BLaER1 (cell line): Measurements from ENCODE around the gene MRPS16.

Experiments
- H3K27ac ChIP-seq: shearing (Covaris generic); formaldehyde crosslinking; 2 replicates; pipeline ENCODE4 v1.8.1; 2022
- H3K27me3 ChIP-seq: shearing (Covaris generic); formaldehyde crosslinking; 2 replicates; pipeline ENCODE4 v1.8.1; 2022
- H3K36me3 ChIP-seq: shearing (Covaris generic); formaldehyde crosslinking; 2 replicates; pipeline ENCODE4 v1.8.1; 2022
- H3K4me1 ChIP-seq: shearing (Covaris generic); formaldehyde crosslinking; 2 replicates; pipeline ENCODE4 v1.8.1; 2022
- H3K4me2 ChIP-seq: shearing (Covaris generic); formaldehyde crosslinking; 2 replicates; pipeline ENCODE4 v1.8.1; 2022
- H3K4me3 ChIP-seq: shearing (Covaris generic); formaldehyde crosslinking; 2 replicates; pipeline ENCODE4 v1.8.1; 2022
- H3K9ac ChIP-seq: shearing (Covaris generic); formaldehyde crosslinking; 2 replicates; pipeline ENCODE4 v1.8.1; 2022
- H3K9me3 ChIP-seq: shearing (Covaris generic); formaldehyde crosslinking; 2 replicates; pipeline ENCODE4 v1.8.1; 2022
- H4K20me1 ChIP-seq: shearing (Covaris generic); formaldehyde crosslinking; 2 replicates; pipeline ENCODE4 v1.8.1; 2022
- Cebpa-rat ChIP-seq: shearing (Covaris generic); IDR thresholded peaks from 2 replicates; pipeline ENCODE4 v1.8.1; 2022

The MRPS16 gene

DNA sequence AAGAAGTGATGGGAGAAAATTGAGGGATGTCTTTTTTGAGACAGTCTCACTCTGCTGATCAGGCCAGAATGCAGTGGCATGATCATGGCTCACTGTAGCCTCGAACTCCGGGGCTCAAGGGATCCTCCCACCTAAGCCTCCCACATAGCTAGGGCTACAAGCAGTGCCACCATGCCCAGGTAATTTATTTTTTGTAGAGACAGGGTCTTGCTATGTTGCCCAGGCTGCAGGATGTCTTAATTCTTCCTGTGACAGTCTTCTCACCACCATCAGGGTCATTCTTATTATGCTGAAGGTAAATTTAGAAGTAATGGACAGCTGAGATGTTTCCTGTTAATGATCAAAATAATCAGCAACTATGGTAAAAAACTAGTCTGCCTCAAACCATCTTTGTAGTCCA, 12.5 kb downstream of the MRPS16 start:
- H3K27me3 ChIP-seq = no peaks in the 10 kb centered on the region
- peaks cover 14% of the 10 kb centered on the region for H3K4me1 ChIP-seq
- peaks cover 99% of the 10 kb centered on the region for H3K36me3 ChIP-seq
- H3K9ac ChIP-seq = no peak overlapping the region
- H3K9me3 ChIP-seq = no peaks in the 10 kb centered on the region
- no peak for TF ChIP-seq Cebpa-rat
- no peak overlapping the region for H3K4me2 ChIP-seq
- no peak overlapping the region for H3K4me3 ChIP-seq
- H4K20me1 ChIP-seq = no peaks in the 10 kb centered on the region
- H3K27ac ChIP-seq = no peak overlapping the region

DNA sequence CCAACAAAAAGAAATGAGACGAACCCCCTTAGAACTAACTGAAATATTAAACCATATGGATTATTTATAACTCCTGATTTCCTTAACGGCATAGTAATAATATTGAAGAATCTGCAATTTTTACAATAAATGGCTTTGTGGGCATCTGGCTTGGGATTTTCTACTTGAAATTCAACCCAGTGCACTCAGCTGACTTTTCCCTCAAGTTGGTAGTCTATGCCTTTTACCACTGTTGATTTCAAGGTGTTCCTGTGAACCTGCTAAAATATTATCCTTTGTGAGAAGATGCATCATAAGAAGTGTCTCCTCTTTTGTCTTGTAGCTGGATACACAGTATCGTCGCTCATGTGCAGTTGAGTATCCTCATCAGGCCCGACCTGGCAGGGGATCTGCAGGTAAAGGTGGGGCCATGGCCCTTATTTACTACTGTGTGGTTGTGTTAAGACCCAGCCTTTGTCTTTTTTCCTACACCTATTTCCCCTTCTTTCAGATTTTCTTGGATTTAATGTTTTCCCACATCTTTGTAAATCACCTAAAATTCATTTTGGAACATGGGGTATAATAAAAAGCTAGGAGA, 13.4 kb downstream of the MRPS16 start:
- no peaks in the 10 kb centered on the region for H3K9me3 ChIP-seq
- H3K4me2 ChIP-seq = no peak overlapping the region
- peaks cover 99% of the 10 kb centered on the region for H3K36me3 ChIP-seq
- H3K27me3 ChIP-seq = no peaks in the 10 kb centered on the region
- no peaks in the 10 kb centered on the region for H4K20me1 ChIP-seq
- H3K4me3 ChIP-seq = no peak overlapping the region
- H3K9ac ChIP-seq = no peak overlapping the region
- TF ChIP-seq Cebpa-rat = no peak
- no peak overlapping the region for H3K27ac ChIP-seq
- peaks cover 6% of the 10 kb centered on the region for H3K4me1 ChIP-seq

DNA sequence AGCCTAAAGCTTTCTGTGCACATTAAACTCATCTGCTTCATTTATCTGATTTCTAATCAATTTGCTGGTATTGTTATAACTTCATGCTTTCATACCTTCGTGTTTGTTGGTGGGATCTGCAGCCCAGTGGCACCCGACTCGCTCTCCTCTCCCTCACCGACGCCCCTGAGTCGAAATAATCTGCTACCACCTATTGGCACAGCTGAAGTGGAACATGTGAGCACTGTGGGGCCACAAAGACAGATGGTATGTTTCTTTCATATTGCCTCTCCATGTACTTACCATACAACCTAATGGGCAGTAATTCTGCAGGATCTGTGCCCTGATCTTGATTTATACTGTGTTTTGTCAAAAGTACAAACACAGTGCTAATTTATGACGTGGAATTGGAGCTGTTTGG, 17.7 kb downstream of the MRPS16 start:
- peaks cover 95% of the 10 kb centered on the region for H3K36me3 ChIP-seq
- no peak overlapping the region for H3K27ac ChIP-seq
- H3K4me1 ChIP-seq = no peaks in the 10 kb centered on the region
- TF ChIP-seq Cebpa-rat = no peak
- H3K9me3 ChIP-seq = no peaks in the 10 kb centered on the region
- no peaks in the 10 kb centered on the region for H3K27me3 ChIP-seq
- H3K9ac ChIP-seq = no peak overlapping the region
- no peaks in the 10 kb centered on the region for H4K20me1 ChIP-seq
- H3K4me2 ChIP-seq = no peak overlapping the region
- H3K4me3 ChIP-seq = no peak overlapping the region

DNA sequence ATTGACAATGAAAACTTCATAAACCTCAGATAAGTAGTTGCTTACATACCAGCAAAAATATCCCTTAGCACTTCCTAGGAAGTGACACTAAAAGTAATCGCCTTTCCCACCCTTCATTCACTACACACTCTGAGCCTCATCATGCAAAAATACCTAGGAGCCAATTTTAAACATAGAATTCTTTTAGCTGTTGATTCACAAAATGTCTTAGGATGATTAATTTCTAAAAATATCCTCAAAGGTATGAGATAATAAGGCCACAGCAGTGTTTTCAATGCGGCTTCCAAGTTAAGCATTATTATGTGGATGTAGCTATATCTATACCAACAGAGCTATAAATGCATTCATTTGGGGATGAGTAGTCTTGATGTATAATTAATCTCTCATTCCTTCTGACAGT, 18.6 kb downstream of the MRPS16 start:
- Histone ChIP-seq H3K9me3 (no peaks in the 10 kb centered on the region), H4K20me1 (no peaks in the 10 kb centered on the region), H3K36me3 (peaks cover 87% of the 10 kb centered on the region), H3K4me1 (no peaks in the 10 kb centered on the region), H3K4me3 (no peak overlapping the region), H3K27me3 (no peaks in the 10 kb centered on the region), H3K9ac (no peak overlapping the region), H3K4me2 (no peak overlapping the region), H3K27ac (no peak overlapping the region)
- TF ChIP-seq Cebpa-rat = no peak

DNA sequence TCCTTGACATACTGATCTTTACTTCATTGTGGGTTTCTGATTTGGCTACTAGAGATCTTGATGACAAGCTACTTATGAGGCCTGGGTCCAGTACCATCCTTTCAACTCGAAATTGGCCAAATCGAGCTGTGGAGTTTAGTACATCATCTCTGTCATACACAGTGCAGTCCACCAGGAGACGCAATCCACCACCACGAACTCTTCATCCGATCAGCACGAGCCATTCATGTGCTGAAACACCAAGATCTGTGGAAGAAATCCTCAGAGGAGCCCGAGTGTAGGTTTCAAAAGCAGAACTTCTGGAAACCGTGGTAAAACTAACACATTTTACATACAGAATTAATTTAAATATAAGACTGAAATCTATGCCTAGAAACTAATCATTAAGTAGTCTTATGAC, 19.6 kb downstream of the MRPS16 start:
- Histone ChIP-seq H3K9ac (no peak overlapping the region), H3K4me3 (no peak overlapping the region), H3K27ac (no peak overlapping the region), H4K20me1 (no peaks in the 10 kb centered on the region), H3K9me3 (no peaks in the 10 kb centered on the region), H3K4me2 (no peak overlapping the region), H3K4me1 (no peaks in the 10 kb centered on the region), H3K36me3 (peaks cover 77% of the 10 kb centered on the region), H3K27me3 (no peaks in the 10 kb centered on the region)
- TF ChIP-seq Cebpa-rat = no peak

DNA sequence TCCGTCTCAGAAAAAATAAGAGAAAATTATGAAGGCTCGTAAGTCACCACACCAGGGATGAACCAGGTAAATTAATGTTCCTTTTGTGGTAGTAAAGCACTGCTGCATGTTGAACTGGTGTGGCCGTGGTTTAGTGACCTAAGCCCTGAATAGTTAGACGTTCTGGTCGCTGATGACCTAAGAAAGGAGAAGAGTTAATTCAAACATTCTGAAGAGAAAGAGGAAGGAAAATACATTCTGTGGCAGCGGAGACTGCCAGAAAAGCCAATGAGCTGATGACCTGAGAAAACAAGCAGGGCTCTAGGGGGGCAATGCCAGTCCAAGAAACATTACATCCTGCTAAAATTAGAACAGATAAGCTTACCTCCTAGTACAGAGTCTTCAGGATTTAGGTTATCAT, 22.9 kb downstream of the MRPS16 start:
- Histone ChIP-seq H3K4me3 (no peak overlapping the region), H3K36me3 (peaks cover 45% of the 10 kb centered on the region), H3K4me2 (no peak overlapping the region), H3K9me3 (no peaks in the 10 kb centered on the region), H4K20me1 (no peaks in the 10 kb centered on the region), H3K4me1 (no peaks in the 10 kb centered on the region), H3K9ac (no peak overlapping the region), H3K27ac (no peak overlapping the region), H3K27me3 (no peaks in the 10 kb centered on the region)
- no peak for TF ChIP-seq Cebpa-rat

DNA sequence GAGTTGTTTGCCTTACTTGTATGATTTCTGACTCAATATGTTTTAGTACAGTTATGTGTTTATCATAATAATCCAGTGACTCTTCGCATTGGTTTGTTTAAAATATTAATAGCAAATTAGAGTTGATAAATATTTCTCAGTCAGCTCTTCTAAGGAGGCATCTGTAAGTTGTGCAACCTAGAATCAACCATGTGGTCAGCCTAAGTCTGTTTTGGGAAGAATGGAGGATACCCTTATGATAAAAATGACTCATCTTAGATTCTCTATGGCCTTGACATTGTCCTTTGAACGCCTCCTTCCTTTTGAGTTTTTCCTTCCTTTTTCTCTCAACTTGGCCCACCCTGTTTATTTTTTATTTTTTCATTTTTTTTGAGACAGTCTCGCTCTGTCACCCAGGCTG, 24.2 kb downstream of the MRPS16 start:
- Histone ChIP-seq H3K27ac (no peak overlapping the region), H3K9me3 (no peaks in the 10 kb centered on the region), H3K4me2 (no peak overlapping the region), H3K4me3 (no peak overlapping the region), H3K9ac (no peak overlapping the region), H3K4me1 (no peaks in the 10 kb centered on the region), H4K20me1 (no peaks in the 10 kb centered on the region), H3K36me3 (peaks cover 32% of the 10 kb centered on the region), H3K27me3 (no peaks in the 10 kb centered on the region)
- no peak for TF ChIP-seq Cebpa-rat

DNA sequence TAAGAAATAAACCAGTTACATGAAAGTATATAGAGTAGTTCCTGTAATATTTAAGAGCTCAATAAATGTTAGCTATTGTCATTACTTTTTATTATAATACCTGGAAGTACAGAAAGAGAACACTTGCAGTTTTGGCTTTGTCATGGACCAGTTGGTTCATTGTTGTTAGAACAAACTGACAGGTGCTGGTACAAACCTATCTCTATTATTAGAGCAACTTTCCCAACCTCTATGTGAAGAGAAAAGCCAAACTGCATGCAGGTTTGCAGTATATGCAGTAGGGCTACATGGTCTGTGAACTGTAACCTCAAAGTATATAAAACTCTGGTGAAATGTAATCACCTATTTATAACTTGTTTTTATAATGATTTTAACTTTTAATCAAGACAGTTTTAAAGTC, 25.8 kb downstream of the MRPS16 start:
- H3K4me1 ChIP-seq = no peaks in the 10 kb centered on the region
- no peaks in the 10 kb centered on the region for H3K27me3 ChIP-seq
- no peak overlapping the region for H3K4me2 ChIP-seq
- TF ChIP-seq Cebpa-rat = no peak
- no peaks in the 10 kb centered on the region for H4K20me1 ChIP-seq
- H3K36me3 ChIP-seq = peaks cover 16% of the 10 kb centered on the region
- no peak overlapping the region for H3K9ac ChIP-seq
- no peak overlapping the region for H3K27ac ChIP-seq
- H3K9me3 ChIP-seq = no peaks in the 10 kb centered on the region
- H3K4me3 ChIP-seq = no peak overlapping the region

DNA sequence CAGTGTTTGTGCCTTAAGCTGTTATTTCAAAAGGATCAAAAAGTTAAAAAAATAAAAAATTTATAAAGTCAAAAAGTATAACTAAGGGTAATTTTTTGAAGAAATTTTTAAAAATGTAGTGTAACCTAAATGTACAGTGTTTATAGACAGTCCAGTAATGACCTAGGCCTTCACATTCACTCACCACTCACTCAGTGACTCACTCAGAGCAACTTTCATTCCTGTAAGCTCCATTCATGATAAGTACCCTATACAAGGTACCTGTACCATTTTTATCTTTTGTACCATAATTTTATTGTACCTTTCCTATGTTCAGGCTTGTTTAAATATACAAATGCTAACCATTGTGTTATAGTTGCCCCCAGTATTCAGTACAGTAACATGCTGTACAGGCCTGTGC, 26.9 kb downstream of the MRPS16 start:
- Histone ChIP-seq H3K9ac (no peak overlapping the region), H3K4me2 (no peak overlapping the region), H3K27ac (no peak overlapping the region), H3K36me3 (peaks cover 10% of the 10 kb centered on the region), H3K4me3 (no peak overlapping the region), H4K20me1 (no peaks in the 10 kb centered on the region), H3K27me3 (no peaks in the 10 kb centered on the region), H3K4me1 (no peaks in the 10 kb centered on the region), H3K9me3 (no peaks in the 10 kb centered on the region)
- no peak for TF ChIP-seq Cebpa-rat

DNA sequence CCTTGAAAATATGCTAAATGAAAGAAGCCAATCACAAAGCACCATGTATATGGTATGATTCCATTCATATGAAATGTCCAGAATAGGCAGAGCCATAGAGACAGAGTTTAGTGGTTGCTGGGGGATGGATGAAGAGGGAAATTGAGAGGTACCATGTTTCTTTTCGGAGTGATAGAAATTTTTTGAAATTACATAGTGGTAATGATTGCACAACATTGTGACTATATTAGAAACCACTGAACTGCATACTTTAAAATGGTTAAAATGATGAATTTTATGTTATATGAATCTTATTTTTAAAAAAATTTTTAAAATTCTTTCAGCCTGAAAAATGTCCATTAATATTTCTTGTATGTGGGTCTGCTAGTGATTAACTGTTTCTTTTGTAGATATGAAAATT, 31.5 kb downstream of the MRPS16 start:
- Histone ChIP-seq H3K9ac (no peak overlapping the region), H3K27me3 (no peaks in the 10 kb centered on the region), H3K4me1 (no peaks in the 10 kb centered on the region), H3K9me3 (peaks cover 5% of the 10 kb centered on the region; the same call in 1 of the 2 replicates), H3K4me3 (no peak overlapping the region), H3K36me3 (peaks cover 33% of the 10 kb centered on the region), H3K4me2 (no peak overlapping the region), H3K27ac (no peak overlapping the region), H4K20me1 (no peaks in the 10 kb centered on the region)
- TF ChIP-seq Cebpa-rat = no peak

DNA sequence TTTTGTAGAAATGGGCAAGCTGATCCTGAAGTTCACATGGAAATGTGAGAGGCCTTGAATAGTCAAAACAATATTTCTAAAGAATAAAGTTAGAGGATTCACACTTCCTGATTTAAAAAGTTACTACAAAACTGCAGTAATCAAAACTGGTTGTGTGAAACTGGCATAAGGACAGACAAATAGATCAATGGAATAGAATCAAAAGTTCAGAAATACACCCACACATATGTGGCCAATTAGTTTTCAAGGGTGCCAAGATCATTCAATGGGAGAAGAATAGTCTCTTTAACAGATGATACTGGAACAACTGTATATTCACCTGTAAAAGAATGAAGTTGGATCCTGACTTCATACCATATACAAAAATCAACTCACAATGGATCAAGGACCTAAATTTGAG, 33.1 kb downstream of the MRPS16 start:
- H3K4me1 ChIP-seq = no peaks in the 10 kb centered on the region
- no peak overlapping the region for H3K4me2 ChIP-seq
- H4K20me1 ChIP-seq = no peaks in the 10 kb centered on the region
- H3K9me3 ChIP-seq = peaks cover 5% of the 10 kb centered on the region; the same call in 1 of the 2 replicates
- no peak overlapping the region for H3K9ac ChIP-seq
- no peak overlapping the region for H3K27ac ChIP-seq
- no peak overlapping the region for H3K4me3 ChIP-seq
- TF ChIP-seq Cebpa-rat = no peak
- peaks cover 33% of the 10 kb centered on the region for H3K36me3 ChIP-seq
- no peaks in the 10 kb centered on the region for H3K27me3 ChIP-seq
